ENCODE data around the gene KIAA1755. TPM values are rescaled to one million over a fixed set of nuclear protein-coding genes. Genes with fewer than 3 reads are reported as not detected.

The KIAA1755 gene
- polyA plus RNA-seq, 4 donors, result 2.3 to 5.5 (median 4.4) TPM

DNA sequence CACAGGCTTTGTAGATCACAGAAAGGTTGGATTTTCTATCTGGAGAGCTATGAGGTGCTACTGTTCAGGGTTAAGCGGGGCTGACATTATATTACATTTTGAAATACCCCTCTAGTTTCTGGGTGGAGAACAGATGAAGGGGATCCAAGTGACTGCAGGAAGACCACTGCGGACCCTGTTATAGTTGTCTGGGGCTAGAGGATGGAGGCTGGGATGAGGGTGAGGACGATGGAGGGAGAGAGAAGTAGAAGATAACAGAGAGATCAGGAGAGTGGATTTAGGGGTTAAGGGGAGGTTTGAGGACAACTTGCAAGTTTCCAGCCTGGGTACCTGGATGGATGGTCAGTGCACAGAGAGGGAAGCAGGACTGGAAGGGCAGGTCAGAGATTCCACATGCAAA lies 52.0 kb downstream of the KIAA1755 start:
- DNase-seq (ENCODE audit: low read depth in 4 of 4, low spot score in 2 of 4), result no peak

DNA sequence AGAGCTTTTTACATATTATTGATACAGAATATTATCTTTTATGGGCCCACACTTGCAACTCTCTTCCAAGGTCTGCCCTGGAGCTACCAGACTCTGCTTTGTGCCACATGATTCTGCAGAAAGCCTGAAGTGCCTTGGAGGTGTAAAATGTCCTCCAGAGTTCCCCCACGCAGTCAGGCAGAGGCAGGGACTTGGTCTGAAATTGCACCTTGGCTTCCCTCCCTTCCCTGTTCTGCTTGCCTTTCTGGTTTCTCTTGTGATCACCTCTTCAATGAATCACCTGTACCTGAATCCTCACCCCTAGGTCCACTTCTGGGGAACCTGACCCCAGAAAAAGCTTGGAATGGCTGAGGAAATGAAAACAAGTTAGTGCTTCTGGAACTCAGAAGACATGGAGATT lies 52.4 kb downstream of the KIAA1755 start:
- no peak for DNase-seq (ENCODE audit: low read depth in 4 of 4, low spot score in 2 of 4)

DNA sequence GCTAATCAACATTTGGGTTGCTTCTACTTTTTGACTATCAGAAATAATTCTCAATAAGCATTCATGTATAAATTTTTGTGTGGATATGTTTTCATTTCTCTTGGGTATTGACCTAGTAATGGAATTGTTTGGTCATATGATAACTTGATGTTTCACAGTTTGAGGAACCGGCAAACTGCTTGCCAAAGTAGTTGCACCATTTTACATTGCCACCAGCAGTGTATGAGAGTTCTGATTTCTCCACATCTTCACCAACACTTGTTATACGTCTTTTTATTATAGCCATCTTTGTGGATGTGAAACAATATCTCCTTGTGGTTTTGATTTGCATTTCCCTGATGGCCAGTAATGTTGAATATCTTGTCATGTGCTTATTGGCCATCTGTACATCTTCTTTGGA lies 52.9 kb downstream of the KIAA1755 start:
- no peak for DNase-seq (ENCODE audit: low read depth in 4 of 4, low spot score in 2 of 4)

DNA sequence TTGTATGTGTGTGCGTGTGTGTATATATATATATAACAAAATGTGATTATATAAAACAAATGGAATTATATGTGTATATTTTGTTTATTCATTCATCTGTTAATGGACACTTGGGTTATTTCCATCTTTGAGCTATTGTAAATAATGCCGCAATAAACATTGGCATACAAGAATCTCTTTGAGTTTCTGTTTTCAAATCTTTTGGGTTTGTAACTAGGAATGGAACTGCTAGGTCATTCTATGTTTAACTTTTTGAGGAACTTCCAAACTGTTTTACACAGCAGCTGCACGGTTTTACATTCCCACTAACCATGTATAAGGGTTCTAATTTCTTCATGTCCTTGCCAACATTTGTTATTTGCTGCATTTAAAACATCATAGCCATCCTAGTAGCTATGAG lies 55.5 kb downstream of the KIAA1755 start:
- DNase-seq (ENCODE audit: low read depth in 4 of 4, low spot score in 2 of 4), result no peak

DNA sequence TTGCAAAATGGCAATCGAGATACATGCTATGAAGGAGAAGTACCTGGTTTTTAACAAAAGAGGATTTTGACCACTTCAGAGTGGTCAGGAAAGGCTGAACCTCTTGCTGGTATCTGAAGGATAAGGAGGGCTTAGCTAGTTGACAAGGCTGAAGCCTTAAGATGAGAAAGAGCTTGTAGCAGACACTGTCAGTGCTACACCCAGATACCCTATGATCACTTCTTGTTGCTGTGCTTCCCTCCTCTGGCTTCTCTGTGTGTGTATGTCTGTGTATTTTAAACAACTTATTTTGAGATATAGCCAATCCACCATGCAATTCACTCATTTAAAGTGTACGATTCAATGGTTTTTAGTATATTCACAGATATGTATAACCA lies 56.6 kb downstream of the KIAA1755 start:
- no peak for DNase-seq (ENCODE audit: low read depth in 4 of 4, low spot score in 2 of 4)

DNA sequence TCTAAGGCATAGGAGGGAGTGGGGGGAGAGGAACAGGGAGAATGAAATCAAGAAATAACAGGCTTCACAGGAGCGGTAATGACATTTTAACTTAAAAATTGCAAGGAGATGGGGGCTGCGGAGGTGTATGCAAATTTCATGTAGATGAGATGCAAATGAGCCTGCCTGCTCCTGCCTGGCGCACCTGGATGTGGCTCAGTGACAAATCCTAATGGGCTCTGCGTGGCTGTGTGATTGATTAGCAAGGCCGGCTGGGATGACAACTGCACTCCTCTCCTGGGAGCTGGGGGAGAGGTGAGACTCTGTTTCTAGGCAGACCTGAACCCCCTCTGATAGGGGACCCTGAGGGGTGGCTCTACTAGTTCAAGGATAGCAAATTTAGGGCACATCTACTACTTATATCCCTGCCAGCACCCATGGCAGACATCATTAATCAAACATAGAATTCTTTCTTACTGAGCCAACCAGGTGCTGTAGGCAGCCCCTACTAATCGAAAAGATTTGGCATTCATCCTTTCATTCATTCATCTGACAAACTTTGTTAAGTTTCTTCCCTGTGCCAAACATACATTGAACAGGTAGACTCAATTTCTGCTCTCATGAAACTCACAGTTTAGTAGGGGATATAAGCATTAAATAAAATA lies 57.1 kb downstream of the KIAA1755 start:
- no peak for DNase-seq (ENCODE audit: low read depth in 4 of 4, low spot score in 2 of 4)

DNA sequence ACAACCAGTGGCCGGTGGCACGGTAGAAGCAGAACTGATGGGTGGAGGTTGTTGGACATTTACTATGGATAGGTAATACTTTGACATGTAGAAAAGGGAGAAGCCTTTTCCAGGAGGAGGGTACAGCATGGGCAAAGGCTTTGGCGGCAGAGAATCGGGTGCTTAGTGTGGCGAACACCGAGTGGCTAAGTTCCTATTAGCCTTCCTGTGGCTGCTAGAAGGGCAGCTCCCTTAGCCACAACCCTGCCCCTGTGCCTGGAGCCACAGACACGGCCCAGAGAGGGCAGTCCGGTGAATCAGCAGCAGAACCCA lies 57.6 kb downstream of the KIAA1755 start:
- DNase-seq (ENCODE audit: low read depth in 4 of 4, low spot score in 2 of 4), result no peak

DNA sequence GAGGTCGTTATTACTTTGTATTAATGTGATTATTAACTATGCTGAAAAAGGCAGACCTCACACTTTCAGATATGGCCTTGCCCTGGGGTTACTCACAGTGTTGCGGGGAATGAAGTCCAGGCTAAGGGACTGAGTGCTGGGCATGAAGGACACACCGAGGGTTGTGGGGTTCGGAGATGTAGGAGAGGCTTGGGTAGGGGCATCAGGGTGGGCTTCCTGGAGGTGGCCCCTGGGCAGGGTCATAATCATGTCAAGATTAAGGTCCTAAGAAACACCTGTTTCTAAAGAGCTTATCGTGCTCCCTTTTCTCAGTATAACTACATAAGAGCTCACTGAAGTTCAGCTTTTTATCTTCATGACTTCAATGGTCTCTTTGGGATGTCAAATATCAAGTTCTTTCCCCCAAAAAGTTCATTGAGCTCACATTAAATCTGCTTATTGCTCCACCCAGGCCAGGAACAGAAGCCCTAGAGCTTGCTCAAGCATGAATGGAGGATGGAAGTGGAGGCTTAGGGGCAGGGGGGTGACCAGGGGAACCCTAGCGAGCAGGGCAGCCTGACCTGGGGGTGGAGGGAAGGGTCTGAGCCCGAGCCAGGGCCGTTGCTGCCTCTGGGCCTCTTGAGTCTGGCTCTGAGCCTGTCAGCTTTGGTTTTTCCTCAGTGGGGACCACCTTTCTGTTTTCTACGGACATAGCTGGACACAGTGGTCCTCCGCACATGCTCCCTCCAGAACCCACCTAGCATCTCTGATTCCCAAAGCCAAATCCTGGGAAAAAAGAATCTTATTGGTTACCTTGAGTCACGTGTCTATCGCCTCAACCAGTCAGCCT lies 58.2 kb downstream of the KIAA1755 start:
- DNase-seq (ENCODE audit: low read depth in 4 of 4, low spot score in 2 of 4), result no peak

DNA sequence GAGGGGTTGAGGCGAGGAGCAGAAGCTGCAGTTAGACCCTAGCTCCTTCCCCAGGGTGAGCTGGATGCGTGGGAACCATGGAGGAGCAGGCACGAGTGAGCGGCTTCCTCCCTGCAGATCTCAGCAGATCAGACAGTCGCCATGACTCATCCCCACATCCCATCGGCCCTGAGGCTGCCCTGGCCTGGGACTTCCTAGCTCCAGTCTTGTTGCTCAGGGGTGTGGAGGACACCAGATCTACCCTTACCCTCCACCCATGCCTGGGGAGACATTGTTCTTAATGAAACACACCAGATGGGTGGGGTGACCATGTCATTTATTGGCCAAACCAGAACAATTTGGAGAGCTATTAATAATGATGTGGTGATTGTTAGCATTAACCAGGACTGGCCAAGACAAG lies 59.2 kb downstream of the KIAA1755 start:
- no peak for DNase-seq (ENCODE audit: low read depth in 4 of 4, low spot score in 2 of 4)

DNA sequence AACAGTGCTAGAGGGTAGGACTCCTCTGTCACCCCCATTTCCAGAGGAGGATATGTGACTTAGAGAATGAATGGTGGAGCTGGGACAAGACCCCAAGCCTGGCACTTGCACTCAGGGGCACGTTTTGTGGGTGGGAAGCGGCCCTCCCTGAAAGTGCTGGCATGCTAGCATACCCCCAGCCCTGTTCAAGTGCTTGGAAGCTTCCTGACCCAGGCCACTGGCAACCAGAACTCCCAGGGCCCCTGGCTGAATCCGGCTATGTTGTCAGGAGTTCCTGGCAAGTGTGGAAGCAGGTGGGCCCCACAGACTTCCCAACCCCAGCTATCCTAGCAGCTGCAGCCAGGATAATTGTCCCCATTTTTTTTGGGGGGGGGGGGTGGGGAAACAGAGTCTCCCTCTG lies 59.9 kb downstream of the KIAA1755 start:
- no peak for DNase-seq (ENCODE audit: low read depth in 4 of 4, low spot score in 2 of 4)

DNA sequence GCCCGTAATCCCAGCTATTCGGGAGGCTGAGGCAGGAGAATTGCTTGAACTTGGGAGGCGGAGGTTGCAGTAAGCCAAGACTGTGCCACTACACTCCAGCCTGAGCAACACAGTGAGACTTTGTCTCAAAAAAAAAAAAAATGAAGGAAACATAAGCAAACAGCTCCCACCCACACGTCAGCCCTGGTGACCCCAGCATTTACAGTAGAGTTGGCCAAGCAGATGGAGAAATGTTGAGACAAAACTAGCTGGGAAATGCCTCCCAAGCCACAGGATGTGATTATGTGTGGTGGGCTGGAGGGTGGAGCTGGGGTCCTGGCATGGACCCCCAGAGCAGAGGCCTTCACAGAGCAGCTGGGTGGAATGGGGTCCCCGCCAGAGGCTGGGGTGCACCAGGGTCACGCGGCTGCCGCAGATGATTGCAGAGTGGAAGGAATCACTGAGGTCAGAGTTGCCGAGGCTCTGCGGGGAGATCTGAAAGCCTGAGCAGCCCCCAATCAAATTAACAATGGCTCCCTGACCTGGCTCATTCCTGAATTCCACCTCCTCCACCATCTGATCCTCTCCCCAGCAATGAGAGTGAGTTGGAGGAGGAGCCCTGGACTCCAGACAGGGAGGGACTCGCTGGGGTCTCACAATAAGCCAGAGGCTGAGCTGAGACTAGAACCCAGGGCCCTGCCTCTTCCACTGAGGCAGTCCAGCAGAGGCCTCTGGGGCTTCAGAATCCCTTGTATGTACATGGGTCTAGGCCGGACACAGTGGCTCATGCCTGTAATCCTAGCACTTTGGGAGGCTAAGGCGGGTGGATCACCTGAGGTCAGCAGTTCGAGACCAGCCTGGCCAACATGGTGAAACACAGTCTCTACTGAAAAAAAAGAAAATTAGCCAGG lies 60.8 kb downstream of the KIAA1755 start:
- DNase-seq (ENCODE audit: low read depth in 4 of 4, low spot score in 2 of 4), result no peak

DNA sequence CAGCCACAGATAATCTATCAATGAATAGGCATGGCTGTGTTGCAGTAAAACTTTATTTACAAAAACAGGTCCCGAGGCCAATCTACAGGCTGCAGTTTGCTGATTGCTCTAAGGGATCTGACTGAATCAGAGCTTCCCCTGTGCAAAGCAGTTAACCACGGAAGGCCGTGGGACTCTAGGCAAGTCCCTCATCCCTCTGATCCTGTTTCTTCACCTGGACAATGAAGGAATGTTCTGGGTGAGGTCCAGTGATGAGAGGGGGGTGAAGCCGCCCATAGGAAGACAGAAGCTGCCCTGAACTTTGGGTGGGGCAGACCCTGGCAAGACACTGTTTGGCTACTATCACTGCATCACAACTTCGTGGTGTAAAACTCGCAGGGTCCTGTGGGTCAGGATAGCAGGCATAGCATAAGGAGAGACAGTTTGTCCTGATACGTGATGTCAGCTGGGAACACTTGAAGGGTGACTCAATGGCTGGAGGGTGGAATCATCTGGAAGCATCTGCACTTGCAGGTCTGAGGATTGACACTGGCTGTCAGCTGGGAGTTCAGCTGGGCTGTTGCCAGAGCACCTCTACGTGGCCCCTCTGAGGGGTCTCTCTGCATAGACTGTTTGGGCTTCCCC lies 62.2 kb downstream of the KIAA1755 start:
- no peak for DNase-seq (ENCODE audit: low read depth in 4 of 4, low spot score in 2 of 4)

DNA sequence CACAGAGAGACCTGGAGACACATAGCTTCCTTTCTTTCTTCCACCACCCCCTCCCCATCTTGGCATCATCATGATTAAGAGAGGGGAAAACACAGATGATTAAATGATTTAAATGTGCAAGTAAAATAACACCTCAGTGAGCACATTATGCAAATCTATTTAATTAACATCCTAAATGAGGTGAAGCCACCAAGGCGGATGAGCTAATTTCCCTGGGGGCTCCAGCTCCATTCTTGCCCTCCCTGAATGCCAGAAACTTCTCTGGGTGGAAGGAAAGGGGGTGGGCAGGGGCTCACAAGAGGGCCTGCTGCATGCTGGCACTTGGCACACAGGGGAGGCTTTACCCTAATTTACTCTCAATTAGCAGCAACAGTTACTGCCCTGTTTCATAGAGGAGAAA lies 62.9 kb downstream of the KIAA1755 start:
- DNase-seq (ENCODE audit: low read depth in 4 of 4, low spot score in 2 of 4), result no peak

DNA sequence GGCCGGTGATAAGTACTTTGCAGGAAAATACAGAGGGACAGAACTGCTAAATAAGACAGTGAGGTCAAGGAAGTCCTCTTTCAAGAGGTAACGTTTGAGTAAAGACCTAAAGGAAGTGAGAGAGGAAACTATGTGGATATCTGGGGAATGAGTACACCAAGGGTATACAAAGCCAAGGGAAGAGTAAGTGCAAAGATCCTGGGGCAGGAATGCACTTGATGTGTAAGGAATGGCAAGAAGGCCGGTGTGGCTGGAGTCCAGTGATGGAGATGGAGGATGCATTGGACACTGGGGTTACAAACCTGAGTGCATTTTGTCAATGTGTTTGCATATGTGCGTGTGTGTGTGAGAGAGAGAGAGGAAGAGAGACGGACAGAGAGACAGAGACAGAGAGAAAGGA lies 63.3 kb downstream of the KIAA1755 start:
- no peak for DNase-seq (ENCODE audit: low read depth in 4 of 4, low spot score in 2 of 4)

DNA sequence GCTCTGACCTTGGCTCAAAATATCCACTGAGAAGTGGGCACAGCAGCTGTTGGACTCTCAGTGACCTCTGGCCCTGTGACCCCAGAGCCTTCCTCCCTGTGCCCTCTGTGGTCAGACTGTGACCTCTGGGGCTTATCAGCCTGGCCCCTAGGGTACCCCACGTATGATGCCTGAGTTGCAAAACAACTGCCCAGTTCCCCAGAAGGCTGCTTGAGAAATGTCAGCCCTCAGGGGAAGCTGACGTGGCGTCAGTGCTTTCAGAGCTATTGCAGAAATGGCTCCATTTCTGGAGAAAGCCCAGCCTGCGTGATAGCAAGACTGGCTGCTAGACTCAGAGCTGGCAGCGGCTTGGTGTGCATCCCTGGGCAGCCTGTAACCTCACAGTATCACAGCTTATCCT lies 63.9 kb downstream of the KIAA1755 start:
- DNase-seq (ENCODE audit: low read depth in 4 of 4, low spot score in 2 of 4), result no peak

DNA sequence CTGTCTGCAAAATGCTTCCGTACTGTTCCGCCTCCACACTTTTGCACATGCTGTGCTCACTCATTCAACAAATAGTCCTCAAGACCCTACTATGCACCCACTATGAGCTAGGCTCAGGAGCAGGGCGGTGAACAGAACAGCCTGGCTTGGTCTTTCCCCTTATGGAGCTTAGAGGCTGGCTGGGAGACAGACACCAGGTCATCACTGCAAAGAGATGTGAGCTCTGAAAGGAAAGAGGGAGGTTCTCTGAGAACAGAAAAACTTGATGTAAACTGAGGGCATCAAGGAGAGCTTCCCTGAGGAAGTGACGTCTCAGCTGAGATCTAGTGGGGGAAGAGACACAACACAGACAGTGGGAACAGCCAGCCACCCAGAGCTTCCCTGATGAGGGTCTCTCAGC lies 64.5 kb downstream of the KIAA1755 start:
- DNase-seq (ENCODE audit: low read depth in 4 of 4, low spot score in 2 of 4), result no peak

DNA sequence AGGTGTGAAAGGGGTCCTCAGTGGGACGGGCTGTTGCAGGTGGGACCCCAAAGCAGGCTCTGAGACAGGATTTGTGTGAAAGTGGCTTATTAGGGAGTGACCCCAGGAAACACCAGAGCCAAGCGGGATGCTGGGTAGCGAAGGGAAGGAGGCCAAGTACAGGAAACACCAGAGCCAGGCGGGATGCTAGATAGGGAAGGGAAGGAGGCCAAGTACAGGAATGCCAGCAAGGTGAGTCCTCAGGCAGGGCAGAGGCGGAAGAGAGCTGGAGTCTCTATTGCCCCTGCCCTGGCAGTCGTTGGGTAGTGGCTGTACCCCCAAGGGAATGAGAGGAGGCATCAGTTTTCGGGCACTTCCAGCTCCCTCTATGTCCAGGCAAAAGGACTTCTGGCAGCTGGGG lies 65.0 kb downstream of the KIAA1755 start:
- DNase-seq (ENCODE audit: low read depth in 4 of 4, low spot score in 2 of 4), result no peak

DNA sequence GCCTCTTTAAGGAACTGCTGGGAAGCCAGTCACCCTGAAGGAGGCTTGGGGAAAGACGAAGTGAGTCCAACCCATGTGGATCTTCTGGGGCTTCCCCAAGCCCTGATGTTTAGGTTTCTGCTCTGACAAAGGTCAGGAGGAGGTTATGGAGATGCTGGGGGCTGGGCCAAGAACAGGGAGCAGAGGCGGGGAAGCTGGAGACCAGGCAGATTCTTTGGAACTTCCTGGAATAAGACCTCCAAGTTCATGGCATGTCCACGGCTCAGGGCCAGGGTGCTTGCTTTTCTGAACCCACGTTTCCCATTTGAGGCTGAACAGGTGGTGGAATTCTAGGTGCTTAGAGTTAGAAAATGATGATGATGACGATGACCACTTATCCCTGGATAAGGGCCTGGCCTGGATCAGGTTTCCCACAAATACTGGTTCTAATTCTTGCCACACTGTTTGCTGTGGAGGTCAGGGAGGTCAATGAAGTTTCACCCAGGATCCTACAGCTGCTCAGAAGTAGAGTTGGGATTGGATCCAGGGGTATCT lies 65.5 kb downstream of the KIAA1755 start:
- no peak for DNase-seq (ENCODE audit: low read depth in 4 of 4, low spot score in 2 of 4)

DNA sequence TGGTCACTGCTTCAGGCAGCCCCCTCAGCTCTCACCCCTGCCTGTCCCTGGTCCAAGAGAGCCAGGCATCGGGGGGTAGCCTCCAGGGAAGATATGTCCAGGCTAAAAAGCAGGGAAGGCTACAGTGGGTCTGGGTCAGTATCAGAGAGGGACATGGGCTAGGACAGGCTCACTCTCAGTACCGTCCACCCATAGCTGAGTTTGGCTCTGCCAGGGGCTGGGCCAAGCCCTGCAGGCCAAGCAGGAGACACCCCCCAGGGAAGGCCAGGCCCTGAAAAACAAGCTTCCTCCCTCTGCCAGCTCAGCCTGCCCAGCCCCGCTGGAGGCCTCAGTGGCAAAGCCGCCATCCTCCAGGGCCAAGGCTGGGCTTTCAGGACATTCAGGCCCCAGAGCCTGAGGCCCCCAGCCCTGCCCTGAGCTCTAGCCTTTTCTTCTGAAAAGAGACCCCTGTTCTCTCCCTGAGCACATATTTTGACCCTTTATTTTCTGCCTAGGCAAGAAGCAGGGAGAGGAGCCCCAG lies 66.9 kb downstream of the KIAA1755 start:
- DNase-seq (ENCODE audit: low read depth in 4 of 4, low spot score in 2 of 4), result no peak

DNA sequence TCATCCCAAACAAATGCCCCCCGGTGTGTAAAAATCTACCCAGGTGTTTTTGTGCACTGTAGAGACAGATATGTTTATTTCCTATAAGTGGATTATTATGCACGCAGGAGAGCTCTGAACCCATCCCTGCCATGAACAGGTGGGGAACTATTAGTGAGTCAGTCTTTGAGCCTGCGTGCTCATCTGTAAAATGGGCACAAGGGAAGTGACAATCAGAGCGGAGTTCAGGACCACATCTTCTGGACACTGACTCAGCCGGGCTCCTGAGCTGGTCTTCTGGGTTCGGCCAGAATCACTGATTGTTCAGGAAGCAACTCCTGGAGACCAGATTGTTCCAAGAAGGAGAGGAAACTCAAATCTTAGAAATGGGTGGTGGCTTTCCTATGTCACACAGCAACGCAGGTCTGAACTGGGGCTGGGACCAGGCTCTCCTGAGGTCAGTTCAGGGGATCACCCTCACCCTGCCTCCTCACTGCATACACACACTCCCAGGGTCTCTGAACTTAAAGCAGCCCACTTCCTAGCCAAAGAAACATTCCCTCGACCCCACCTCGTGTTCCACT lies 68.1 kb downstream of the KIAA1755 start:
- no peak for DNase-seq (ENCODE audit: low read depth in 4 of 4, low spot score in 2 of 4)

Data from left renal cortex interstitium (tissue), 4 donors.